Inflammatory macrophage treated with lipopolysaccharide for 4 hours (primary cell): Measurements from ENCODE around the gene ARID5A.

ENCODE experiments used
- DNase-seq: peaks from one replicate; pipeline ENCODE4 v3.0.0-alpha.2; 2020

The ARID5A gene

DNA sequence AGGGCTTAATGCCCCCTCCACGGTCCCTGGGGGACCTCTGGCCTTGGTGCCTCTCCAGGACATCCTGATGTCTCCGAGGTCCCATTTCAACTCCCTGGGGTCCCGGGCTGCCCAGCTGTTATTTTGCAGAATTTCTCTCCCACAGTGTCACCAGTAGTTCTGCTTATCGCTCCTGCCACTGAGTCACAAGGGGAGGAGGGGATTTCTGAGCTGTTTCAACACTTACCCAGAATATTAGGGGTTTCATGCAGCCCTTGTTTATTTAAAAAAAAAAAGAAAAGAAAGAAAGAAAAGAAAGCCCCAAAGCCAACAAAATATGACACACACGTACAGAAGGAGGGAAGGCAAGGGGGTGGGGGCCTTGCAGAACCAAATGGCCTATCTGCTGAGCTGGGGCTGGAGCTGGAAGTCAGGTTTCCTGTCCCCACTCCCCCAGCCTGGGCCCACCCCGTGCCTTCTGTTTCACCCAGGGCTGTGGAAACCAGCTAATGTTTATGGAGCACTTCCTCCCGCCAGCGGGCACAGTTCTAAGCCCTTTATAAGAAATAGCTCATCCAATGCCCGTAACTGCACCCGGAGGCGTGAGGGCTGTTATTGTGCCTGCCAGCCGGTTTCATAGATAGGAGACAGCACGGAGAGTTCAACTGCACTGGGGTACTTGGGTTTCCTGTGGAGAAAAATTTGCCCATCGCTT lies 8.4 kb upstream of the ARID5A start:
- peak; percentile 84 for DNase-seq

DNA sequence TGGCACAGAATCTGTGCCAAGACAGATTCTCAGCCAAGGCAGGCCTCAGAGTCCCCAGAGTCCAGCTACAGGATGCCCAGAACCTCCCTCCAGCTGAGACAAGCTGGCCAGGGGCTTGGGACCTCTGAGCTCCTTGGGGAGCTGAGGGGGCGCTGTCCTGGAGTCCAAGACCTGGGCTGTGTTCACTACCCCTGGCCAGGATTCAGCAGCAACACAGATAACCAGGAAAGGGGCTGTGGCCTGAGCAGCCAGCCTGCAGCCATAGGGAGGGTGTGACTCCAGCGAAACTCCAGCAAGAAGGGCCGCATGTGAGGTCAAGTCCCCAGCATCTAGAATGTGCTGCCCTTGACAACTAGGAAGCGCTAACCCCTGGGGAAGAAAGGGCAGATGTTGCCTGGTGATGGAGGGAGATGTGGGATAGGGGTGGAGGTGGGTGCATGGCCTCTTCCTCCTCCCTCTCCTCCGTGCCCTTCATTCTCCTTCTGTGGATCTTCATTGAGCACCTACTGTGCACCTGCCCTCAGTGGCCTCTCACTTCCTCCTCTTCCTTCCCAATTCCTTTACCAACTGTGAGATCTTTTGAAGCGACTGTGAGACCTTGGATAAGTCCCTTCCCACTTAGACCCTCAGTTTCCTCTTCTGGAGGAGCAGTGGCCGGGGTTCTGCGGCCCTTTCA lies 7.7 kb upstream of the ARID5A start:
- no peak for DNase-seq

DNA sequence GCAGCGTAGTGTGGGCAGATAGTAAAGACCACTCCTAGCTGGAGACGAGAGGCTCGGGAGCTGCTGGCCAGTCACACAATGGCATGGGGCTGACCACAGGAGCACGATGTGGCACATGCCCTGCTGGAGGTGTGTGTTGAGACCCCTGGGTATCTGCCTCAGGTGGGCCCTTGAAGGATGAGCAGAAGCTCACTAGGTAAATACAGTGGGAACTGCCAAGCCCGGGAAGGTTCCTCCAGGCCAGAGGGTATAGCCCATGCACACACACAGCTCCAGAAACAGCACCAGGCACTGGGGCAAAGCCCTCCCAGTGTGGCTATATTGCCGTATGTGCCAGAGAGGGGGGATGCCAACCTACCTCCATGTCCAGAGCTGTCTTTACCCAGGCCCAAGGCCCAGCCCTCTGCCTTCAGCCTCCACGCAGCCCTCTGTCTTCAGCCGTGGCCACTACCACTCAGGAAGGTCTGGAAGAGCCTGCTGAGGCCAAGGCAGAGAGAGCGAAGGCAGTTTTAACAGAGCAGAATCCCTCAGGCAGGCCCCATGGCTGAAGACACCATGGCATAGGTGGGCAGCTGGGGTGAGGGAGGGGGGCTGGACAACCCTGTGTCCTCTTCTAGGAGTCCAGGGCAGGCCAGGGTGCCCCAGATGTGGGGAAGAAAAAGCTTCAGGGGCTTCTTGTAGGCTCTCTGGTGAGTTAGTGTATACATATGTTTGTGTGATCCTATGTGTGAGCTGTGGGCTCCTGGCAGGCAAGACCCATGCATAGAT lies 7.0 kb upstream of the ARID5A start:
- DNase-seq = no peak

DNA sequence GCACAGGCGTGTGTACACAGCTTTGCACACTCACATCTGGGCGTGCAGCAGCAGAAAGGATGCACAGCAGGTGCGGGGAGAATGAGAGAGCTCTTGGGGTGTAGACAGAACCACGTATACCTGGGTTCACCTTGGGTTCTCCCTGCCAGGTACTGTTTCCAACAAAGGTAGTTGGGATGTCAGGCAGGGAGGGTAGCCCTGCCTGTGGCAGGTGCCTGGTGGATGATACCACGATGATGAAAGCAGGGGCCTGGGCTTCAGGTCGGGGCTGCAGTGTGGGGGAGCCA lies 6.5 kb upstream of the ARID5A start:
- no peak for DNase-seq

- DNase-seq = no peak
Observed at GRCh38 chr2:96530474-96531357, 5.8 kb upstream of the ARID5A start.

GRCh38 chr2:96531366-96531765 lies 5.2 kb upstream of the ARID5A start:
- DNase-seq = peak; percentile 61

- peak; percentile 100 for DNase-seq
Observed at GRCh38 chr2:96531872-96532505, 4.6 kb upstream of the ARID5A start.

GRCh38 chr2:96532641-96533291 lies 3.8 kb upstream of the ARID5A start:
- no peak for DNase-seq

GRCh38 chr2:96533292-96534073 lies 3.1 kb upstream of the ARID5A start:
- DNase-seq = peak; percentile 92

- DNase-seq = no peak
Observed at GRCh38 chr2:96534141-96534540, 2.4 kb upstream of the ARID5A start.

DNA sequence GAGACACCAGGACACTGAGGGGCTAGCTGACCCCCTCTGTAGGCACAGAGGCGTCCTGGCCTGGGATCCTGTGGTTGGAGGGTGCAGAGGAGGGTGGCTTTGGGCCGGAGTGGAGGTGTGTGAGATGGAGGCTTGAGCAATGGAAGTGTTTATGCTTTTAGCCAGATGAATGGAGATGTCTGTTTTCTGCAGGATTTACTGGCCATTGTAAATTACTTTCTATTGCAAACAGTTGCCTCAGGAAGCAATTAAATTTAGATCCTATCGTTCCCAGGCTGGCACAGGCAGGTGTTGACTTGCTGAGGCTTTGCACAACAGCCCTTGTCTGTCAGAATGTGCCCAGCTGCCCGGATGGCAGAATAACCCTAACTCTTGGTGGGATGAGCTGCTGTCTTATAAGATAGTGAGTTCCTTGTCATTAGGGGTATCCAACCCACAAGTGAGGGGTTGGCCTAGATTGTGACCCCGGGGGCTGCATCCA lies 1.8 kb upstream of the ARID5A start:
- DNase-seq = no peak

- no peak for DNase-seq
Observed at GRCh38 chr2:96535331-96535730, 1.2 kb upstream of the ARID5A start.

- peak; percentile 90 for DNase-seq
Observed at GRCh38 chr2:96537066-96537733, 648 bp downstream of the ARID5A start.

GRCh38 chr2:96537734-96538486 lies 1.4 kb downstream of the ARID5A start:
- DNase-seq = peak; percentile 27

DNA sequence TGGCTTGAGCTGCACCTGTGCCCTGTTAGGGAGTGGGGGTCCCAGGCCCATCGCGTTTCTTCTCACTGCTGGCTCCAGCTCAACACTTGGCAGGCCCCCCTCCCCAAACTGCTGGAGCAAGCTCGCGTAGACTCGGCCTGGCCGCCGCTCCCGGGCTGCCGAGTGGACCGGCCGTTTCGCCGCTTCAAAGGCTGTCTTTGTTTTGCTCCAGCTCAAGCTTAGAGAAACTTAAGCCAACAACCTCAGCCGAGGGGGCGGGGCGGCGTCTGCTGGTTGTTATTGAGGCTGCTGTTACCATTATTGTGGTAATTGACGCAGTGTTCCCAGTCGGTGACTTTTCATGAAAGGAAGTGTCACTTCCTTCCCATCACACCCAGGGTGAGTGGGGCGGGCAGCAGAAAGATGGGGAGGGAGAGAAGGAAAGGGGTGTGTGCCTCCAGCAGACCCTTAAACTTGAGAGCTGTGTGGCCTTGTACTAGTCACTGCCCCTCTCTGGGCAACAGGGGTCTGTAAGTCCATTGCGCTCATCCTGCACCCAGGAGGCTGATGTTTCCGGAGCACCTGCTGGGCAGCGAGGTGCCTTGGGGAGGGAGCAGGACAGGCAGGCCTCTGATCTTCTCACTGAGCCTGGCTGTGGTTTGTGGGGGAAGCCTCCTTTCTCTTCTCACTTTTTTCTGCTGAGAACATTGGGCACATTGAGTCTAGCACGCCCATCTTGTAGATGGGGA lies 2.1 kb downstream of the ARID5A start:
- DNase-seq = peak; percentile 75

- no peak for DNase-seq
Observed at GRCh38 chr2:96539215-96539920, 2.8 kb downstream of the ARID5A start.

GRCh38 chr2:96540136-96540535 lies 3.6 kb downstream of the ARID5A start:
- DNase-seq = no peak

- DNase-seq = no peak
Observed at GRCh38 chr2:96541398-96542152, 5.0 kb downstream of the ARID5A start.
